ENCODE data around the gene LAMB3. TPM values are rescaled to one million over a fixed set of nuclear protein-coding genes. Genes with fewer than 3 reads are reported as not detected.

The LAMB3 gene
- total and polyA plus RNA-seq, 8 donors = 1.4 to 25.8 (median 3.4) TPM

DNA sequence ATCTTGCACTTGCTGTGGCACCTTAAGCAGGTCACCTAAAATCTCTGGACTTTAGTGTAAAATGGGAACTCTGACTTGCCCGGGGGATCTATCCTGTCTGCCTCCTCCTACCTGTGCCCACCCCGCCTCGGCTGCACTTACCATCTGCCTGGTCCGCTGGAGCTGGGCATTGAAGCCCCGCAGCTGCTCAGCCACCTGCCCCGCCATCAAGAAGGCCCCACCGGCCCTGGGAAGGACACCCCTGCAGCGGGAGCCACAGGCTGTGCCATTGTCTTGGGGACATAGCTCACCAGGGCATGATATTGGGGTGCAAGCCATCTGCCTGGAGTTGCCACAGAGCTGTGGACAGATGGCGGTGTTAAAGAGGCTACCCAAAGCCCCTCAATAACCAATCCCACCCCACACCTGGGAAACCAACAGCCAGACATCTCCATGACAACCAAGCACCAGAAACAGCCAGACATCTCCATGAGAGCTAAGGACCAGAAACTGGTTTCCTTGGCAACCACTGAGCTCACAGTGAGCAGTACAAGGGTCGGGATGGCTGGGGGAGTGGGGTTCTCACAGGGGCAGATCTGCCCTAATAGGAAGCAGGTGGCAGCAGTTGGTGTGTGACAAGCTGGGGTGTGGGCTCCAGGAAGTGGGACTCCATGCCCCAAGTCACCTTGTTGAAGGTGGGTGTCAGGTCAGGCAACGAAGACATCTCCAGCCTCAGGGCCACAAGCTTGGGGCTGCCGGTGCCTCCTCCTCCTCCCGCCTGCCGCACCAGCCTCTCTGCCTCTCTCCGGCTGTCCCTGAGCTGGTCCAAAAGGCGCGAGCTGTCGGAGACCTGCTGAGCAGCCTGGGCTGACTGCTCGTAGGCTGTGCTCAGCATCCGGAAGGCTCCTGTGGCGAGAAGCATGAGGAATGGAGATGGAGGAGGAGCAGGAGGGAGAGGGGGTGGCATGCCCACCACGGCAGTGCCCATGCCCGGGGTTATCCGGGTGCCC, 29.1 kb downstream of the LAMB3 start:
- ATAC-seq (no peak), FAIRE-seq (no peak), DNase-seq (peak in 1 of 6 donors; percentile 51)
- intact Hi-C loops (cut with DNase I) = no loop called here
- Histone ChIP-seq H3K27ac (no peak overlapping the region), H3K9me3 (no peaks in the 10 kb centered on the region), H3K4me3 (no peak overlapping the region), H3K36me3 (no peaks in the 10 kb centered on the region), H3K27me3 (no peaks in the 10 kb centered on the region), H3K4me1 (no peaks in the 10 kb centered on the region)
- TF ChIP-seq, protein P1, sequence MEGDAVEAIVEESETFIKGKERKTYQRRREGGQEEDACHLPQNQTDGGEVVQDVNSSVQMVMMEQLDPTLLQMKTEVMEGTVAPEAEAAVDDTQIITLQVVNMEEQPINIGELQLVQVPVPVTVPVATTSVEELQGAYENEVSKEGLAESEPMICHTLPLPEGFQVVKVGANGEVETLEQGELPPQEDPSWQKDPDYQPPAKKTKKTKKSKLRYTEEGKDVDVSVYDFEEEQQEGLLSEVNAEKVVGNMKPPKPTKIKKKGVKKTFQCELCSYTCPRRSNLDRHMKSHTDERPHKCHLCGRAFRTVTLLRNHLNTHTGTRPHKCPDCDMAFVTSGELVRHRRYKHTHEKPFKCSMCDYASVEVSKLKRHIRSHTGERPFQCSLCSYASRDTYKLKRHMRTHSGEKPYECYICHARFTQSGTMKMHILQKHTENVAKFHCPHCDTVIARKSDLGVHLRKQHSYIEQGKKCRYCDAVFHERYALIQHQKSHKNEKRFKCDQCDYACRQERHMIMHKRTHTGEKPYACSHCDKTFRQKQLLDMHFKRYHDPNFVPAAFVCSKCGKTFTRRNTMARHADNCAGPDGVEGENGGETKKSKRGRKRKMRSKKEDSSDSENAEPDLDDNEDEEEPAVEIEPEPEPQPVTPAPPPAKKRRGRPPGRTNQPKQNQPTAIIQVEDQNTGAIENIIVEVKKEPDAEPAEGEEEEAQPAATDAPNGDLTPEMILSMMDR (IDR thresholded peaks at IDR 0.05) = no peak
- 90 to 96% methylated on average over 24 of the region's 24 CpGs for WGBS, 2 donors

DNA sequence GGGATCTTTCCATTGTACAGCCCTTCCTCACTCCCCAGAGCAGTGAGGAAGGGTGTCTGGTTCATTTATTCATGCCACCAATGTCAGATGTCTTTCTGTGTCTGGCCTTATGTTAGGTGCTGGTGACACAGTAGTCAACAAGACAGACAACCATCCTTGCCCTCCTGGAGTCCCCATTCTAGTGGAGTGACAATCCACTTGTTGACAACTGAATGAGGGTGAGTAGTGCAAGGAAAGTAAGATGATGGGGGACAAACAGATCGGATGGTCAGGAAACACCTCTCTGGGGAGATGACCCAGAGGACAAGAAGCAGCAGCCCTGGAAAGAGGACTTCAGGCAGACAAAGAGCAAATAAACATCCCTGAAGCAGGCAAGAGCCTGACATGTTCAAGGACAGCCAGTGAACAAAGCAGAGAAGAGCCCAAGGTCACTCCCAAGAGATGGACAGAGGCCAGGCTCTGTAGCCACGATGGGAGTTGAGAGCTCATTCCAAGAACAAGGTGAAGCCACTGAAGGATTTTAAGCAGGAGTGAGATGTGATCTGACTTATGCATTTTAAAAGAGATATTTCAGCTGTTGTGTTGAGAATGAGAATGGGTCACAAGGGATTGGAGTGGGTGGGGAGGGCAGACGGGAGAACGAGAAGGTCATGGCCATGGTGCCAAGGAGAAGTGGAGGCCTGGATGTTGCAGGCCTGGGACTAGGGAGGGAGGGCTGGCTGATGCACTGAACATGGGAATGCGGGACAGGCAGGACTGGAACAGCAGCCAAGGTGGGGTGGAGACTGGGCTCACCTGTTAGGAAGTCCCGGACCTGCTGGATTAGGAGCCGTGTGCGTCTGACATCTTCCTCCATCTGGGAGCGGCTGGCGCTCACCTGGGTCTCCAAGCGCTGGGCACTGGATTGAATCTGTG, 30.2 kb downstream of the LAMB3 start:
- WGBS, 2 donors = 74 to 78% methylated on average over 11 of the region's 11 CpGs
- intact Hi-C loops (cut with DNase I) = no loop called here
- Histone ChIP-seq H3K4me1 (no peaks in the 10 kb centered on the region), H3K36me3 (no peaks in the 10 kb centered on the region), H3K27me3 (no peaks in the 10 kb centered on the region), H3K4me3 (no peak overlapping the region), H3K27ac (no peak overlapping the region), H3K9me3 (no peaks in the 10 kb centered on the region)
- FAIRE-seq (no peak), ATAC-seq (peak in 1 of 4 donors; percentile 60), DNase-seq (peak in 1 of 6 donors; percentile 33)
- TF ChIP-seq, protein P1 (IDR thresholded peaks at IDR 0.05) = no peak

DNA sequence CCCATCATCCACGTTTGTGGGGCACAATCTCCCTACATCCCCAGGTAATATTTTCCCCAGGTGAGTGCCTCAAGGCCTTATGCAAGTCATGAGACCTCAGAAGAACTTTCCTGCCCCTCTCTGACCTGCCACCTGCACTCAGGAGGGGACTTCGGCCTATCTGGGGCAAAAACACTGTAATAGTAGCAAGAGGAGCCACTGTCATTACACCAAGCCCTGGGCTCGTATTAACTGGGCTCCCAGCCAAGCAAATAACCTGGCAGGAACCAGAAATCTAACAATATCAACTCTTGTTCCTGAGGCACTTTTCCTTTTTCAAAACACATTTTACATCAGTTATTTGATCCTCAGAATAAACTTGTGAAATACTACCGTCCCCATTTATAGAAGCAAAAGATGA, 30.9 kb downstream of the LAMB3 start:
- Histone ChIP-seq H3K4me1 (no peaks in the 10 kb centered on the region), H3K36me3 (no peaks in the 10 kb centered on the region), H3K4me3 (no peak overlapping the region), H3K9me3 (no peaks in the 10 kb centered on the region), H3K27me3 (no peaks in the 10 kb centered on the region), H3K27ac (no peak overlapping the region)
- DNase-seq = peak in 2 of 6 donors; percentile 32 to 39
- intact Hi-C loops (cut with DNase I) = no loop called here
- no peak for FAIRE-seq
- 25 to 38% methylated on average over 4 of the region's 4 CpGs for WGBS, 2 donors
- peak in 3 of 4 donors; percentile 33 to 67 (median 42) for ATAC-seq
- TF ChIP-seq, protein P1 (IDR thresholded peaks at IDR 0.05) = no peak

DNA sequence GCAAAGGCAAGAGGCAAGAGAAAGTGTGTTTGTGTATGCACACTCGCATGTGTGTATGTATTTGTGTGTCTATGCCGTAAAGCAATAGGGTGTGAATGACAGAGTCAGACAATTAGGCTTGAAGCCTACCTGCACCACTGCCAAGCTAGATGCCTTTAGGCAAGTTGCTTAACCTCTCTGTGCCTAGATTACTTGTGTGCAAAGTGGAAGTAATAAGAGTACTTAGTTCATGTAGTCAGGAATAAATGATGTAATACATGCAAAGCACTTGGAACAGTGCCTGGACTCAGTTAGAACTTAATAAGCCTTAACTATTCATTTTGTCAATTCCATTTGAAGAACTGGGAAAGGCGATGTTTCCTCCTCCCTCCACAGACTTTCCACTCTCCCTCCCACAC, 31.7 kb downstream of the LAMB3 start:
- H3K9me3 ChIP-seq = no peaks in the 10 kb centered on the region
- WGBS, 2 donors = 89 to 92% methylated on average over 3 of the region's 3 CpGs
- TF ChIP-seq, protein P1 (IDR thresholded peaks at IDR 0.05) = no peak
- H3K4me1 ChIP-seq = no peaks in the 10 kb centered on the region
- intact Hi-C loops (cut with DNase I) = no loop called here
- FAIRE-seq = no peak
- H3K4me3 ChIP-seq = no peak overlapping the region
- H3K27ac ChIP-seq = no peak overlapping the region
- H3K36me3 ChIP-seq = no peaks in the 10 kb centered on the region
- DNase-seq = no peak
- ATAC-seq = no peak
- no peaks in the 10 kb centered on the region for H3K27me3 ChIP-seq
